Progenitor cell of endocrine pancreas (in vitro differentiated cells): Measurements from ENCODE around the gene PCDHGA7. TPM values are rescaled to one million over a fixed set of nuclear protein-coding genes. Genes with fewer than 3 reads are reported as not detected.
"Not testable (repeated sequence)": the region's sequence is repeated elsewhere in the genome, so short reads cannot be mapped to it uniquely, and the experiment has no call there.

Experiments
- DNase-seq: peaks from one replicate; pipeline ENCODE4 v3.0.0; 2021; ENCODE audit warnings: low spot score; ENCODE audit not compliant: unreplicated experiment
- H3K27ac Mint-ChIP-seq: 2 replicates; pipeline ENCODE4 v1.8.0; 2021; ENCODE audit warnings: mild to moderate bottlenecking, moderate library complexity, mixed read lengths
- H3K27me3 Mint-ChIP-seq: 2 replicates; pipeline ENCODE4 v1.8.0; 2021; ENCODE audit warnings: mixed read lengths
- H3K36me3 Mint-ChIP-seq: 2 replicates; pipeline ENCODE4 v1.8.0; 2022; ENCODE audit warnings: mixed read lengths; ENCODE audit not compliant: insufficient read depth
- H3K4me1 Mint-ChIP-seq: 2 replicates; pipeline ENCODE4 v1.8.0; 2021; ENCODE audit warnings: low read depth, mixed read lengths
- H3K4me3 Mint-ChIP-seq: 2 replicates; pipeline ENCODE4 v1.8.0; 2021; ENCODE audit warnings: low read depth, mild to moderate bottlenecking, moderate library complexity, mixed read lengths
- H3K9me3 Mint-ChIP-seq: 2 replicates; pipeline ENCODE4 v1.8.0; 2021; ENCODE audit warnings: low read depth, mixed read lengths
- total RNA-seq: library from RNA; stranded (reverse); gene quantifications from 2 replicates; pipeline ENCODE4 v1.2.1, GENCODE V29; 2021
- TF ChIP-seq, protein P1 (sequence below): fragments of 200-600 bp; sonication (generic); IDR thresholded peaks from one replicate; pipeline ENCODE4 v1.5.0; 2021; ENCODE audit warnings: antibody characterized with exemption, mild to moderate bottlenecking; ENCODE audit not compliant: unreplicated experiment

The PCDHGA7 gene
- total RNA-seq, 1 donor from 2014 or later: 0.41 TPM

DNA sequence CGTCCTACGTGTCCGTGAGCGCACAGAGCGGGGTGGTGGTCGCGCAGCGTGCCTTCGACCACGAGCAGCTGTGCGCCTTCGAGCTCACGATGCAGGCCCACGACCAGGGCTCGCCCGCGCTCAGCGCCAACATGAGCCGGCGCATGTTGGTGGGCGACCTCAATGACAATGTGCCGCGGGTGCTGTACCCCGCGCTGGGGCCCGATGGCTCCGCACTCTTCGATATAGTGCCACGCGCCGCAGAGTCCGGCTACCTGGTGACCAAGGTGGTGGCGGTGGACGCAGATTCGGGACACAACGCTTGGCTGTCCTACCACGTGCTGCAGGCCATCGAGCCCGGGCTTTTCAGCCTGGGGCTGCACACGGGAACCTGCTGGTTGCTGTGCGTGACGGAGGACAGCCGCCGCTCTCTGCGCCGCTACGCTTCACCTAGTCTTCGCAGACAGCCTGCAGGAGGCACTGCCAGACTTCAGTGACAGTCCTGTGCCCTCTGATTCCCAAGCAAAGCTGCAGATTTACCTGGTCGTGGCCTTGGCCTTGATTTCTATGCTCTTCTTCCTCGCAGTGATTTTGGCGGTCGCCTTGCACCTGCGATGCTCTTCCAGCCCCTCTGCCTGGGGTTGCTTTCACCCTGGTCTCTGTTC is 45.4 kb downstream of the PCDHGA7 start:
- no peak for DNase-seq
- Mint-ChIP-seq H3K27me3 (no peaks in the 10 kb centered on the region), H3K27ac (peak overlapping the region; percentile 79), H3K4me1 (no peaks in the 10 kb centered on the region), H3K36me3 (peaks cover 65% of the 10 kb centered on the region), H3K9me3 (peaks cover 55% of the 10 kb centered on the region), H3K4me3 (no peak overlapping the region)
- TF ChIP-seq, protein P1, sequence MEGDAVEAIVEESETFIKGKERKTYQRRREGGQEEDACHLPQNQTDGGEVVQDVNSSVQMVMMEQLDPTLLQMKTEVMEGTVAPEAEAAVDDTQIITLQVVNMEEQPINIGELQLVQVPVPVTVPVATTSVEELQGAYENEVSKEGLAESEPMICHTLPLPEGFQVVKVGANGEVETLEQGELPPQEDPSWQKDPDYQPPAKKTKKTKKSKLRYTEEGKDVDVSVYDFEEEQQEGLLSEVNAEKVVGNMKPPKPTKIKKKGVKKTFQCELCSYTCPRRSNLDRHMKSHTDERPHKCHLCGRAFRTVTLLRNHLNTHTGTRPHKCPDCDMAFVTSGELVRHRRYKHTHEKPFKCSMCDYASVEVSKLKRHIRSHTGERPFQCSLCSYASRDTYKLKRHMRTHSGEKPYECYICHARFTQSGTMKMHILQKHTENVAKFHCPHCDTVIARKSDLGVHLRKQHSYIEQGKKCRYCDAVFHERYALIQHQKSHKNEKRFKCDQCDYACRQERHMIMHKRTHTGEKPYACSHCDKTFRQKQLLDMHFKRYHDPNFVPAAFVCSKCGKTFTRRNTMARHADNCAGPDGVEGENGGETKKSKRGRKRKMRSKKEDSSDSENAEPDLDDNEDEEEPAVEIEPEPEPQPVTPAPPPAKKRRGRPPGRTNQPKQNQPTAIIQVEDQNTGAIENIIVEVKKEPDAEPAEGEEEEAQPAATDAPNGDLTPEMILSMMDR: no peak

DNA sequence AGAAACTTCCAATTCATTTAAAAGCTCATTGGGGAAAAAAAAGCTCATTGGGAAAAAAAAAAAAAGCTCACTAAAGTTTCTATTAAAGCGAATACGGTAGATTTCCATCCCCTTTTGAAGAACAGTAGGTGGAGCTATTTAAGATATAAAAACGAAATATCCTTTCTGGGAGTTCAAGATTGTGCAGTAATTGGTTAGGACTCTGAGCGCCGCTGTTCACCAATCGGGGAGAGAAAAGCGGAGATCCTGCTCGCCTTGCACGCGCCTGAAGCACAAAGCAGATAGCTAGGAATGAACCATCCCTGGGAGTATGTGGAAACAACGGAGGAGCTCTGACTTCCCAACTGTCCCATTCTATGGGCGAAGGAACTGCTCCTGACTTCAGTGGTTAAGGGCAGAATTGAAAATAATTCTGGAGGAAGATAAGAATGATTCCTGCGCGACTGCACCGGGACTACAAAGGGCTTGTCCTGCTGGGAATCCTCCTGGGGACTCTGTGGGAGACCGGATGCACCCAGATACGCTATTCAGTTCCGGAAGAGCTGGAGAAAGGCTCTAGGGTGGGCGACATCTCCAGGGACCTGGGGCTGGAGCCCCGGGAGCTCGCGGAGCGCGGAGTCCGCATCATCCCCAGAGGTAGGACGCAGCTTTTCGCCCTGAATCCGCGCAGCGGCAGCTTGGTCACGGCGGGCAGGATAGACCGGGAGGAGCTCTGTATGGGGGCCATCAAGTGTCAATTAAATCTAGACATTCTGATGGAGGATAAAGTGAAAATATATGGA is 48.0 kb downstream of the PCDHGA7 start, which contains the start of gene PCDHGA12:
Gene PCDHGA12 (plus strand): TSS at position 176 of the 782 bp plus-strand sequence. CDS start 253 bp downstream, at position 429.
- H3K36me3 Mint-ChIP-seq: peaks cover 63% of the 10 kb centered on the region
- H3K27me3 Mint-ChIP-seq: no peaks in the 10 kb centered on the region
- H3K4me3 Mint-ChIP-seq: no peak within 1 kb of the TSS
- no peak for DNase-seq
- no peaks in the 10 kb centered on the region for H3K4me1 Mint-ChIP-seq
- TF ChIP-seq, protein P1: no peak
- peaks cover 54% of the 10 kb centered on the region for H3K9me3 Mint-ChIP-seq
- H3K27ac Mint-ChIP-seq: peak within 1 kb of the TSS; percentile 93

GRCh38 chr5:141431286-141431685 is 48.7 kb downstream of the PCDHGA7 start:
- Mint-ChIP-seq H3K36me3 (peaks cover 59% of the 10 kb centered on the region), H3K9me3 (peaks cover 51% of the 10 kb centered on the region), H3K27ac (peak overlapping the region; percentile 77), H3K27me3 (no peaks in the 10 kb centered on the region), H3K4me3 (no peak overlapping the region), H3K4me1 (no peaks in the 10 kb centered on the region)
- DNase-seq: no peak
- TF ChIP-seq, protein P1: no peak

DNA sequence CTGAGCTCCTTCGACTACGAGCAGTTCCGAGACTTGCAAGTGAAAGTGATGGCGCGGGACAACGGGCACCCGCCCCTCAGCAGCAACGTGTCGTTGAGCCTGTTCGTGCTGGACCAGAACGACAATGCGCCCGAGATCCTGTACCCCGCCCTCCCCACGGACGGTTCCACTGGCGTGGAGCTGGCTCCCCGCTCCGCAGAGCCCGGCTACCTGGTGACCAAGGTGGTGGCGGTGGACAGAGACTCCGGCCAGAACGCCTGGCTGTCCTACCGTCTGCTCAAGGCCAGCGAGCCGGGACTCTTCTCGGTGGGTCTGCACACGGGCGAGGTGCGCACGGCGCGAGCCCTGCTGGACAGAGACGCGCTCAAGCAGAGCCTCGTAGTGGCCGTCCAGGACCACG is 49.8 kb downstream of the PCDHGA7 start:
- H3K4me3 Mint-ChIP-seq, DNase-seq, H3K4me1 Mint-ChIP-seq, H3K27me3 Mint-ChIP-seq: not testable (repeated sequence)
- H3K27ac Mint-ChIP-seq: peak overlapping the region; percentile 77
- H3K9me3 Mint-ChIP-seq: peaks cover 51% of the 10 kb centered on the region
- peaks cover 53% of the 10 kb centered on the region for H3K36me3 Mint-ChIP-seq

DNA sequence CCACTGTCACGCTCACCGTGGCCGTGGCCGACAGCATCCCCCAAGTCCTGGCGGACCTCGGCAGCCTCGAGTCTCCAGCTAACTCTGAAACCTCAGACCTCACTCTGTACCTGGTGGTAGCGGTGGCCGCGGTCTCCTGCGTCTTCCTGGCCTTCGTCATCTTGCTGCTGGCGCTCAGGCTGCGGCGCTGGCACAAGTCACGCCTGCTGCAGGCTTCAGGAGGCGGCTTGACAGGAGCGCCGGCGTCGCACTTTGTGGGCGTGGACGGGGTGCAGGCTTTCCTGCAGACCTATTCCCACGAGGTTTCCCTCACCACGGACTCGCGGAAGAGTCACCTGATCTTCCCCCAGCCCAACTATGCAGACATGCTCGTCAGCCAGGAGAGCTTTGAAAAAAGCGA is 50.2 kb downstream of the PCDHGA7 start:
- not testable (repeated sequence) for H3K27me3 Mint-ChIP-seq, H3K27ac Mint-ChIP-seq, H3K4me1 Mint-ChIP-seq, DNase-seq, H3K4me3 Mint-ChIP-seq
- Mint-ChIP-seq H3K36me3 (peaks cover 52% of the 10 kb centered on the region), H3K9me3 (peaks cover 51% of the 10 kb centered on the region)

DNA sequence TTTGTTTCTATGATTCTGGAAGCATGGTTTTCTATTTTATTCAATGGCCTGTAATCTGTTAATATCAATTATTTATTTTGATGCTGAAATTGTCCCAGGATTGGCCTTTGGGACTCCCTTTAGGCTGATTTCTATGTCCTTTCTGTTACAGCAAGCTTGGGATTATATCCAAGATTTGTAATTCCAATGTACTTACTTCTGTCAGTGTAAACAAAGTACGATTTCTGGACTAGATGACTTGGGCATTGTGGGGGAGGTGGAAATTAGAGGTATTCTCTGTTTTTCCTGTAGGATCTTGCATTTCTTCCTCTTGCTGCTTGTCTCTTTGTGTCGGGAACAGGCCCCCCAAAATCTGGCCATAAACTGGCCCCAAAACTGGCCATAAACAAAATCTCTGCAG is 51.5 kb downstream of the PCDHGA7 start:
- H3K27ac Mint-ChIP-seq: peak overlapping the region; percentile 56
- DNase-seq: no peak
- no peaks in the 10 kb centered on the region for H3K27me3 Mint-ChIP-seq
- H3K36me3 Mint-ChIP-seq: peaks cover 47% of the 10 kb centered on the region
- H3K4me1 Mint-ChIP-seq: no peaks in the 10 kb centered on the region
- H3K9me3 Mint-ChIP-seq: peaks cover 48% of the 10 kb centered on the region
- no peak overlapping the region for H3K4me3 Mint-ChIP-seq
- TF ChIP-seq, protein P1: no peak

Other genes with a start within 250 kb of the PCDHGA7 start
- gene PCDHB5, start 247.5 kb upstream of the PCDHGA7 start, total RNA-seq: 29.4 and 32.4 TPM in 2 replicates
- 2.4 and 2.7 TPM in 2 replicates for gene PCDHB6, start 232.7 kb upstream of the PCDHGA7 start, total RNA-seq
- gene PCDHB7, start 210.1 kb upstream of the PCDHGA7 start, total RNA-seq: 0.93 and 1.1 TPM in 2 replicates
- gene PCDHB8, start 205.0 kb upstream of the PCDHGA7 start, total RNA-seq: 2.0 and 2.8 TPM in 2 replicates
- gene PCDHB16, start 200.4 kb upstream of the PCDHGA7 start, total RNA-seq: 11.9 and 14.3 TPM in 2 replicates
- 7.5 and 8.0 TPM in 2 replicates for gene PCDHB9, start 195.6 kb upstream of the PCDHGA7 start, total RNA-seq
- 5.5 and 7.2 TPM in 2 replicates for gene PCDHB10, start 190.4 kb upstream of the PCDHGA7 start, total RNA-seq
- 4.7 and 5.9 TPM in 2 replicates for gene PCDHB11, start 183.1 kb upstream of the PCDHGA7 start, total RNA-seq
- gene PCDHB12, start 174.0 kb upstream of the PCDHGA7 start, total RNA-seq: 5.4 and 7.2 TPM in 2 replicates
- 6.8 and 7.4 TPM in 2 replicates for gene PCDHB13, start 168.8 kb upstream of the PCDHGA7 start, total RNA-seq
- 7.9 and 8.0 TPM in 2 replicates for gene PCDHB14, start 159.4 kb upstream of the PCDHGA7 start, total RNA-seq
- 8.3 and 9.5 TPM in 2 replicates for gene PCDHB15, start 137.3 kb upstream of the PCDHGA7 start, total RNA-seq
- gene SLC25A2, start 78.7 kb upstream of the PCDHGA7 start, total RNA-seq: 1.1 and 1.2 TPM in 2 replicates
- 90.9 and 95.6 TPM in 2 replicates for gene TAF7, start 62.0 kb upstream of the PCDHGA7 start, total RNA-seq
- gene PCDHGA1, start 52.2 kb upstream of the PCDHGA7 start, total RNA-seq: 1.1 and 1.3 TPM in 2 replicates
- gene PCDHGA2, start 44.0 kb upstream of the PCDHGA7 start, total RNA-seq: 0.72 and 1.1 TPM in 2 replicates
- gene PCDHGA3, start 38.9 kb upstream of the PCDHGA7 start, total RNA-seq: 0.80 and 0.81 TPM in 2 replicates
- gene PCDHGB1, start 32.6 kb upstream of the PCDHGA7 start, total RNA-seq: 2.3 TPM in 2 replicates
- 0.96 and 1.2 TPM in 2 replicates for gene PCDHGA4, start 27.7 kb upstream of the PCDHGA7 start, total RNA-seq
- gene PCDHGB2, start 22.7 kb upstream of the PCDHGA7 start, total RNA-seq: 0.80 and 0.89 TPM in 2 replicates
- gene PCDHGA5, start 18.6 kb upstream of the PCDHGA7 start, total RNA-seq: 0.69 and 0.71 TPM in 2 replicates
- gene PCDHGB3, start 12.5 kb upstream of the PCDHGA7 start, total RNA-seq: 0.60 and 0.73 TPM in 2 replicates
- gene PCDHGA6, start 8.9 kb upstream of the PCDHGA7 start, total RNA-seq: 0.60 and 0.80 TPM in 2 replicates
- 16.1 and 17.0 TPM in 2 replicates for gene PCDHGB4, start 5.0 kb downstream of the PCDHGA7 start, total RNA-seq
- gene PCDHGA8, start 9.9 kb downstream of the PCDHGA7 start, total RNA-seq: 1.5 and 1.9 TPM in 2 replicates
- 4.0 and 4.2 TPM in 2 replicates for gene PCDHGB5, start 15.2 kb downstream of the PCDHGA7 start, total RNA-seq
- 1.5 and 1.8 TPM in 2 replicates for gene PCDHGA9, start 20.0 kb downstream of the PCDHGA7 start, total RNA-seq
- gene PCDHGB6, start 25.3 kb downstream of the PCDHGA7 start, total RNA-seq: 23.1 and 24.0 TPM in 2 replicates
- 14.3 and 14.6 TPM in 2 replicates for gene PCDHGA10, start 30.2 kb downstream of the PCDHGA7 start, total RNA-seq
- gene PCDHGB7, start 34.9 kb downstream of the PCDHGA7 start, total RNA-seq: 6.0 and 8.0 TPM in 2 replicates
- gene PCDHGA11, start 38.3 kb downstream of the PCDHGA7 start, total RNA-seq: 3.1 and 3.3 TPM in 2 replicates
- gene PCDHGA12, start 47.8 kb downstream of the PCDHGA7 start, total RNA-seq: 2.9 and 3.2 TPM in 2 replicates
- gene PCDHGC3, start 93.2 kb downstream of the PCDHGA7 start, total RNA-seq: 25.8 and 29.7 TPM in 2 replicates
- gene PCDHGC4, start 102.3 kb downstream of the PCDHGA7 start, total RNA-seq: 3.0 and 3.8 TPM in 2 replicates
- 1.2 and 1.3 TPM in 2 replicates for gene PCDHGC5, start 106.3 kb downstream of the PCDHGA7 start, total RNA-seq
- 63.5 and 74.3 TPM in 2 replicates for gene DIAPH1, start 236.3 kb downstream of the PCDHGA7 start, total RNA-seq